ENCODE results near the gene MAD2L2.

MAD2L2 gene

DNA sequence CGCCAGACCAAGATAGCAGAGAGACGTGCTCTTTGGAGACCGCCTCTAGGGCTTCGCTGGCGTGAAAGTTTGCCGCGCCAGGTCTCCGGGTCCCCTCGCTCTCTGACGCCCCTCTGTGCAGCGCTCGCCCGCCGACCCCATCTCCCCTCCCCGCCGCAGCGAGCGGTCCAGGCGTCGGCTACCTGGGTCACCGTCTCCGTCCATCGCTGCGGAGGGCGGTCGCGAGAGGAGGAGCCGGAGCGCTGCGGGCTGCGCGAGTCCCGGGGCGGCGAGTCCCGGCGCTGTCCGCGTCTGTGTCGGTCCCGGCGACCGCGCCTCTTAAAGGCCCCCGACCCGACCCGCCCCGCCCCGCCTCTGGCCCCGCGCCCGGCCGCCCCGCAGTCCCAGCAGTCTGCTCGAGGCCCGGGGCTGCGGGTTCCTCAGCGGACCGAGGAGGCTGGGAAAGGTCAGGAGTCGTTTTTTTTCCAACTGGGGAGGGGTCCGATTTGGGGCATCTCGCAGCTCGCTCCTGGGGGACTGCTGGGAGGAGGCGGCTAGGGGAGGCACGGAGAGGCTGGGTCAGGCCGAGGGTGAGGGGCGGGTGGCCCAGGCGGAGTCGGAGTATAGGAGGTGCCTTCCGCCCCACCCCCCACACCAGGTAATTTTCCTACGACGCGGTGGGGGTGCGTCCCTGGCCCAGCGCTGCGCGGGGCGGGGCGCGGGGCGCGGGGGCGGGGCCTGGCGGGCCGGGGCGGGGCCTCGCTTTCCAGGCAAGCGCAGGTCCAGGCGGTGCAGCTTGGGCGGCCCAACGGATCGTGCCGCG lies 26.6 kb downstream of the MAD2L2 start, which contains the start of the genes FBXO2 and FBXO44:
TSS of gene FBXO2 (minus strand) at position 293 of the 802 bp plus-strand sequence. CDS start at position 204, 89 bp downstream.
TSS of gene FBXO44 (plus strand) at position 741 of the 802 bp plus-strand sequence. CDS start 959 bp downstream, outside the sequence.
- peak in 47 of 58 donors; percentile 15 to 80 (median 44) for DNase-seq

DNA sequence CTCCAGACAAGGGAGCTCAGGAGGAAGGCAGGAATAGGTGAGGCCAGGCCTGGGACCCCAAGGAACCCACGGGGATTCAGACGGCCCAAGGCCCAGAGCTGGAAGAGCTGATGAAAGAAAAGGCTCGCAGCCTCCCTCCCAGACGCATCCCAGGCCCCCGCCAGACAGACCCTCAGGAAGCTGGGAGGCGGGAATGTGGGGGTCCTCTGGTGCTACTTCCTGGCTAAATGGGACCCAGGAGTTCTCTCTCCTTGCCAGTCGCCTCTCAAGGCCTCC lies 27.1 kb downstream of the MAD2L2 start:
- no peak for DNase-seq

DNA sequence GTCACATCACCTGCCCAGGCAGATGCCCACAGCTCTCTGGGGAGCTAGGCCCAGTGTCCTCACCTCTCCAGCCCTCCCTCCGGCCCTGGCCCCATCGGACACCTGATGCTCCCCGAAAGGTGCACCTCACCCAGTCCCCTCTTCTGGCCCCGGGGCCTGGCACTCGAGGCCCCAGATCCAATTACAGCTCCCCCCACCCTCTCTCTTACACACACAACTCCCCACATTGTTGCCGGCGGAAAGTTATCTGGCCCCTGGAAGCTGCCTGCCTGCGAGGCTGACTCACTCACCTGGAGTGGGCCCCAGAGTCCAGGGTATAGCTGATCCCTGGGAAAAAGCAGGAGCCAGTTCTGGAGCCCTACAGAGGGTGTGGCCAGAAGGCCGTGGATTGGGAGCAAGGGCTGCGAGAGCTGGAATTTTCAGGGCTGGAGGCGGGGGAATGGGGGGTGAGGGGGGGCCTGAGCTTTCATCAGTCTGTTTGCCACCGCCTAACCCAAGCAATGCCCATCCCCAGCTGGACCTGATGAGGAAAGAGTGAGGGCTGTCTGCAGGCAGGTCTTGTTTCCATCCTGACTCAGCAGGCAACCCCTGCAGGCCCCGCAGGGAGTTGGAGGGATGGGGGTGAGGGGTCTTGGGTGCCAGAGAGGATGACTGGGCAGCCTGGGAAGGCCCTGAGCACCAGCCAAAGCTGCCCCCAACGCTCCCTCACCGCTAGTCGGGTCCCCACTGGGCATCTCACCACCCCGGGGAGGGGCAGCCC lies 27.7 kb downstream of the MAD2L2 start:
- peak in 3 of 58 donors; percentile 26 to 53 (median 45) for DNase-seq

DNA sequence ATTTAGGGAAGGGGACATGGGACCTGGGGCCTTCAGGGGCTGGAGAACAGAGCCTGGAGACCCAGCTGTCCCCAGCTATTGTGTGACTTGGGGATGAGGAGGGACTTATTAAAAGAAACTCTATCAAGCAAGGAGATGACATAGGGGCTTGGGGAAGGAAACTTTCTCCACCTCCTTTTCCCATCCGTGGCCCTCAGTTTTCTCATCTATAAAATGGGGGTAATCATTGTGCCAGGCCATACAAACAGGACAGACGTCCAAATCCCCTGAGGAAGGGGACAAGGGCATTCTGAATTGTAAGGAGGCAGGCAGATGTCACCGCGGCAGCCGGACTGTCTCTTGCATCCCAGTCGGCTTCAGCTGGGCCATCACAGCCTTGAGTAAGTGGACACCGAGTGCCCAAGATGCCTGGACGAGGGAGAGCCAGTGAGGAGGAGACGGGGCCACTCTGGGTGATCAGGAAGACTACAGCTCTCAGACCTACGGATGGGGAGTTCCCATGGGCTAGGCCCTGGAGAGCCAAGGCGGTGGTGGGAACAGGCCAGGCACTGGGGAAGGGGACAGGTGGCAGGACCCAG lies 28.7 kb downstream of the MAD2L2 start:
- no peak for DNase-seq

DNA sequence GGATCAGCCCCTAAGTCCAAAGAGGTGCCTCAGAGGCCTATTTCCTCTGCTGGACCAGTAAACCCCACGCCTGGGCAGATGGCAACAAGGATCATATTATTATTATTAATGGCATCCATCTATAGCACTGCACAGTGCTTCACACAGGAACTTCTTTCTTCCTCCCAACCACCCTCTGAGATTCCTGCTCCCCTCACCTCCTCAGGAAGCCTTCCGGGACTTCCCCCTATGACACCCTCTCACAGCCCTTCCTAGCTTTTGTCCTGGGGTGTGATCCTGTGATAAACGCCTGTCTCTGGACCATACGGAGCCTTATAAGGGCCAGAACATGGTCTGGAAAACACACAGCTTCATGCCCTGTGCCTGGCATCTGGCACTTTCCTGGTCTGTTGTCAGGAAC lies 29.9 kb downstream of the MAD2L2 start:
- no peak for DNase-seq

DNA sequence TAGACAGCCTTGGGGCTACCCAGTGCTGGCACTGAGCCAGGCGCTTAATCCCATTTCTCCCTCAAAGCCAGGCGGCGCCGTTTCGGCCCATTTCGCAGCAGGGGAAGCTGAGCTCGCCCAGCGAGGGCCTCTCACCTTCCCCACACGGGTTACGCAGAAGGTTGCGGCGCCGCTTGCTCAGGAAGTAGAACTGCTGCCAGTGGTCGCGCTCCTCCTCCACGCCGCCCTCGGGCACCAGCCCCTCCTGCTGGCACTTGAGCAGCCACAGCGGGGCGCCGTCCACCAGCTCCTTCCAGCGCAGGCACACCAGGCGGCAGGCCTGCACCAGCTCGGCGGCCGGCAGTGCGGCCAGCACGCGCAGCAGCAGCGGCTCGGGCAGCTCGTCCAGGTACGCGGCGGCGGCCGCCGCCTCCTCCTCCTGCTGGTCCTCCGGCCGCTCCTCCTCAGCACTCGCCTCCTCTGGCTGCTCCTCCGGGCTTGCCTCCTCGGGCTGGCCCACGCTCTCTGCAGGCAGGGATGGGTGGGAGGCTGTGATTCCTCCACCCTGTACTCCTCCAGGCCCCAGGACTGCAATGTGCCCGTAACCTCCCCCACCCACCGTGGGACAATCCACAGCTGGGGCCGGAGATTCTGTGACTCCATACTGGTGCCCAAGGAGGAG lies 30.5 kb downstream of the MAD2L2 start:
- DNase-seq: peak in 49 of 58 donors; percentile 18 to 80 (median 59)

DNA sequence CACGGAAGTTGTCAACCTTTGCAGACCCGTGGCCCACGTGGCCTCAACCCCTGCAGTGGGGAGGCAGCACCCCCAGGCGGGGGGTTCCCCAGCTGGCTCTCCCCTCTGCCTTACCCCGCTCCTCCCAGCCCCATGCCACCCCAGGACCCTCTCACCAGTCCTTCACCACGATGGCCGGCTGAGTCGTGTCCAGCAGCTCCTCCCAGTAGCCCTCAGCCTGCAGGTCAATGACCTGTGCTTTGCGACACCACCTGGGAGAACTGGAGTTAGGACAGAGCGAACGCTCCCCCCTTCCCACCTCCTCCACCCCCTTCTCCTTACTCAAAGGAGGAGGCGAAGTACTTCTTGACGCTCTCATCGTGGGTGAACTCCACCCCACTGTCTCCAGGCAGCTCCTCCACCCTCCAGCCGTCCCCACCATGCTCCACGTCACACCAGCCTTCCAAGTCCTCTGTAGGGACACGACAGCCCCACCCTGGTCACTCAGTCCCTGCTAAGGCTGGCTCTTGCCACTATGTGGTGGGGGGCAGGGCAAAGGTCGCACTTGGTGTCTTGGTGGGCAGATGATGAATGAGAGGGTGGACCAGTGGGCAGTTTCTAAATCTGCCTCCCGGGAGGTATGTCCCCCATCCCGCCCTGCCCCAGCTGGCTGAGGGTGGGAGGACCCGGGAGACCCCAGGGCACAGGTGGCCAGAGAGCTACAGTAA lies 31.2 kb downstream of the MAD2L2 start:
- no peak for DNase-seq

DNA sequence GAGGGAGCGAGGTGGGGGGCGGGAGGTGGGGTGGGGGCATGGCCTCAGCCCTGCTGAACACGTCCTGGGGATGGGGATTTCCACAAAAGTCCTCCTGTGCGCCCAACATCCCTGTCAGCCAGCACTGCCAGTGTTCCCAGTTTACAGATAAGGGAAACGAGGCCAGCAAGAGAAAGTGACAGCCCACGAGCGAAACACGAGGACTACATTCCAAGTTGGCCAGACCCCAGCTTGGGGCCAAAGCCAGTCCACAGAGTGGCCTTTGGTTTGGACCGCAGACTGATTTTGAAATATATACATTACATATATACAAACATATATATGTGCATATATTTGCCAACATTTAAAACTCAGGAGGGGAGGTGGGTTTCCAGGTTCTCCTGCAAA lies 31.7 kb downstream of the MAD2L2 start:
- DNase-seq: peak in 1 of 58 donors; percentile 51

DNA sequence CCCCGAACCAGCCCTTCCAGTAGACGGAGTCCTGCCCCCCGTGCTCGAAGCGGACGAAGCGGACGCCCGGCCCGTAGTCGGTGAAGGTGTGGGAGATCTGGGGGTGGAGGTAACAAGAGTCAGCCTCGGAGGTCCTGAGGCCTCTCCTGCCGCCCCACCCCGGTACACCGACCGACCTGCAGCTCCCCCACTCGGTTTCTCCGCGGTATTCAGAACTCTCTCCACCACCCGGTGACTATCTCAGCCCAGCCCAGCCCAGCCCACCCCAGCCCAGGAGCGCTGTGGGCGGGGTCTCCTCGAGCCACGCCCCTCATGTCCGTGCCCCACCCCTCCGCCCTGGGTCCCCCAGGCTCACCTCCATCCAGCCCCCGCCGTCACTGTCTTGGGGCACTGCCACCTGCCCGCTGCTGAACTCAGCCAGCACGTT lies 32.2 kb downstream of the MAD2L2 start:
- DNase-seq: peak in 13 of 58 donors; percentile 22 to 67 (median 46)

DNA sequence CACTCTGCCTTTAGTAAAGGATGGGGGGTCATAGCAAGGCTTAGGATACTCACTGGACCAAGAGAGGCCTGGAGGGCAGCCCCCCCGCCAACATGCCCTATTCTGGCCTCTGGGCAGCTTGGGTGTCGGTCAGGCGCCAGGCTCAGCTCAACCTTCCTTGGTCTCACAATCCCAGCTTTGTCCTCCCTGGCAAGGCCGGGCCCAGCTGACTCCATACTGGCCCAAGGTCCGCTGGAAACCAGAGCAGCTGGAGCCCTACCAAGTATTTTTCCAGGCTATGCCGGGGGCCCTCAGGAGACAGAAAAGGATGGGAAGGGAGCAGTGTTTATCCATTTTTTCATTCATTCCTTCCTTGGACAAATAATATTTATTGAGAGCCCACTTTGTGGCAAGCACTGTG lies 32.9 kb downstream of the MAD2L2 start:
- peak in 56 of 58 donors; percentile 36 to 97 (median 87) for DNase-seq

DNA sequence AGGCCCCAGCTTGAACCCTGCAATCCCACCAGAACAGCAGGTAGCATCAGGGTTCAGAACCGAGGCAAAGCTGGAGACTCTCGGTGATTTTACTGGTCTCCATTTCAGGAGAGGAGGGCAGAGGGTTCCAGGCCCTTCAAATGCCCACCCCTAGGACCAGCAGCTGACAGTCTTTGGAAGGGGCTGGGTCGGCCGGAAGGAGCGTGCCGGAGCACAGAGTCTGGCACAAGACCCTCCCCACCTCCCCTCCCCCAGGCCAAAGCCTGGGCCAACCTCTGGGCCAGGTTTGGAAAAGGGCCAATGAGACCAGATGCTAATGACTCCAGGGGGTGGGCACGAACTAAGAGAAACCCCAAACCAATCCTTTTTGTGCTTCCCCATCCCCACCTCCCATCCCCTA lies 33.6 kb downstream of the MAD2L2 start:
- DNase-seq: peak in 3 of 58 donors; percentile 9 to 55 (median 26)

DNA sequence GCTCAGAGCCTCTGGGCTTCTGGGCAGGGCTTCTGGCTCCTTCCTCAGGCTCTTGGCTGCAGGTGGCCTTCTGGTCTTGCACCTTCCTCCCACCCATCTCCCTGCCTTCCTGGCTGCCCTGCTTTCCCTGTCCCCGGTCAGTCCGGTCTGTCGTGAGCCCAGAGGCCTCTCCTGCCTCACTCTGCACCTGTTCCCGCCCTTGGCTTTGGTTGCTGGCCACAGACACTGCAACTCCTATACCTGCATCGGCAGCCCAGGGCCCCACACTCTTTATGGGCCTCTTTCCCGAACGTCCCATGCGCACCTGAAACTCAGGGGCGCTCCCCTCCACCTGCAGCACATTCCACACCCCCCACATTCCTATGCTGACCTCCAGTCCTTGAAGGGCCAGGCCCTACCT lies 34.6 kb downstream of the MAD2L2 start:
- no peak for DNase-seq

DNA sequence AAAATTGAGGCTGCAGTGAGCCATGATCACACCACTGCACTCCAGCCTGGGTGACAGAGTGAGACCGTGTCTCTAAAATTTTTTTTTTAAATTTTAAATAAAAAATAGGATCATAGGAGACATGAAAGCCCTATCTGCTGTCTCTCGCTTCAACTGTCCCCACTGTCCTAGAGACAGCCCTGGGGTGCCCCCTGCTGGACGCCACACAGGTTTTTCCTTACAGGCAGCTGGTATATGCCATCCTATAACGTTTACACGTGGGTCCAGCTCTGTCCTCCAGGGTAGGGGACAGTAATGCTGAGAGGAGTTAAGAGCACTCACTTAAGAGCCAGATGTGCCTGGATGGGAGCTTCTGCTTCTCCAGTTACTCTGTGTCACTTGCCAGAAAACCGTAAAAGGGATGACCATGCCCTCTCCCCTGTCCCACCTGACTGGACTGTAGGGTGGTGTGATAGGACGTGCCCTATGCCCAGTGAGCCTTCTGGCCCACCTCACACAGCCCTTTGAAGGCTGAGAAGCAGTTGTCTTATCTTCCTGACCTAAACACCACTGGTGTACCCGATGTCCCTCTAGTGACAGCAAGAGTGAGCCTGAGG lies 35.2 kb downstream of the MAD2L2 start:
- DNase-seq: peak in 54 of 58 donors; percentile 27 to 93 (median 70)

DNA sequence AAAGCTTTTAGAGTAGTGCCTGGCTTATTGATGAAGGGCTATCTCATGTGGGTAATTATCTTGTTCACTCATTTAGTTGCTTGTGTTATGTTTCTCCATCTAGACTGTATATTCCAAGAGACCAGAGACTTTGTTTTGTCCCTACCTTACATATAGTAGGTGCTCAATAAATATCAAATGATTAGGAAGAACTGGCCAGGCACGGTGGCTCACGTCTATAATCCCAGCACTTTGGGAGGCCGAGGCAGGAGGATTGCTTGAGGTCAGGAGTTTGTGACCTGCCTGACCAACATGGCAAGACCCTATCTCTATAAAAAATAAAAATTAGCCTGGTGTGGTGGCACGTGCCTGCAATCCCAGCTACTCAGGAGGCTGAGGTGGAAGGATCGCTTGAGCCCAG lies 35.7 kb downstream of the MAD2L2 start:
- no peak for DNase-seq

DNA sequence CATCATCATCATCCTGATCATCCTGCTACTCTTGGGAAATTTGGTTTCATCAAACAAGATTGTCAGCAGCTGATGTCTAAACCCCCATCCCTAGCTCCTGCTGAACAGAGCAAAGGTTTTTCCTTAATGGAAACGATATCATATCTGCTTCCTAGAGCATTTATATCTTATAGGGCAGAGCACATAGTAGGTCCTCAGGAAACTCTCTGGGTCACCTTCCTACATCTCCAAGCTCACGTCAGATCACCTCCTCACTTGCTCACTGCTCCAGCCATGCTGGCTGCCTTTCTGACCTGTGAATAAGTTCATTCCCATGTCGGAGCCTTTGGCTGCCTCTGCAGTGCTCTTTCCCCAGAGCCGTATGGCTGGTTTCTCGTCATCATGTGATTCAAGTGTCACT lies 37.2 kb downstream of the MAD2L2 start:
- DNase-seq: no peak

DNA sequence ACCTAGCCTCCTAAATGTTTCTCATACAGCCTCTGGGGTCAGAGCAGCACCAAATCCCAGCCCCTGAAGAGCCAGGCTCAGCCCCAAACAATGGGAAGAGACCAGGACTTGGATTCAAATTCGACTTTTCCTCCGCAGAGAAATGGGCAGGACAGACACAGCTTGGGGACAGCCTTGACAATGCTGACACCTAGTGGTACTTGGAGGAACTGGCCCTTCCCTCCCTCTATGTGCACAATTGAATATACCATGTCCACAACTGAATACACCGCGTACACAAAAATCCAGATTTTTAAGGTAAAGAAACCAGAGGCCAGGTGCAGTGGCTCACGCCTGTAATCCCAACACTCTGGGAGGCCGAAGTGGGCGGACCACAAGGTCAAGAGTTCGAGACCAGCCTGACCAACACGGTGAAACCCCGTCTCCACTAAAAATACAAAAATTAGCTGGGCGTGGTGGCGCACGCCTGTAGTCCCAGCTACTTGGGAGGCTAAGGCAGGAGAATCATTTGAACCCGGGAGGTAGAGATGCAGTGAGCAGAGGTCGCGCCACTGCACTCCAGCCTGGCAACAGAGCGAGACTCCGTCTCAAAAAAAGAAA lies 38.4 kb downstream of the MAD2L2 start:
- DNase-seq: peak in 41 of 58 donors; percentile 13 to 72 (median 40)

DNA sequence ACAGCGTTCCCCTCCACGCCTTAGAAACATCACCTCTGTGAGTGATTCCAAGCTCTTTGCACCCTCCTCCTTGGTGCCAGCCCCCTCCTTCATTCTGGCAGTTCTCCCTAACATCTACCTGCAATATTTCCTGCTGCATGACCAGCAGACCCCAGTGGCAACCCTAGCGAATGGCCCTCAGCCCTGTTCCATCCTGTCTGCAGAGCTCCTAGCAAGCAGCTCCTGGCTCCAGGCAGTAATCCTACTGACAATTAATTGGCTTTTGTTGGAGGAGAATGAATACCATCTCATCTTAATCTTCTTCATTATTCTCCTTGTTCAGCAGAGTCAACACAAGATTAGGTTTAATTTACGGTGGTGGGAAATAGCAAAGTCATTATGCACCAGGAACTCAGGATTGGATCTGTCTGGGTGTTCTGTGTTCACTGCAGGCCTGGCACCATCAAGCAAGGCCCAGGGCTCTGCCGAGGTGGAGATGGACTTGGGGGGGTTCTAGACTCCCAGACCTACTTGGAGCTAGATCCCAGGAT lies 39.1 kb downstream of the MAD2L2 start:
- DNase-seq: no peak

DNA sequence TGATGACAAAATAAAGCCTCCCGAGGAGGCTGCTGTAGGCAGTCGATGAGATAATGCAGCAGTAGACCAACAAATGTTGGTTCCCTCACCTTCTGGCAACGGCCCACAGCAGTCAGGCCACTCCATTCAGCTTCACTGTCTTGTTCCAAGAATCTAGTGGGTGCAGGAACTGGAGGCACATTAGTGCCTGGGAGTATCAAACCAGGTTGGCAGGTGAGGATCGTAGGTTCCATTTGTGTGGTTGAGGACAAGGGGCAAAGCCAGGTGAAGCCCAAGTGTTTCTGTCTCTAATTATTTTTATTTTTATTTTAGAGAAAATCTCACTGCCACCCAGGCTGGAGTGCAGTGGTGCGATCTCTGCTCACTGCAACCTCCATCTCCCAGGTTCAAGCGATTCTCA lies 40.0 kb downstream of the MAD2L2 start:
- DNase-seq: no peak

DNA sequence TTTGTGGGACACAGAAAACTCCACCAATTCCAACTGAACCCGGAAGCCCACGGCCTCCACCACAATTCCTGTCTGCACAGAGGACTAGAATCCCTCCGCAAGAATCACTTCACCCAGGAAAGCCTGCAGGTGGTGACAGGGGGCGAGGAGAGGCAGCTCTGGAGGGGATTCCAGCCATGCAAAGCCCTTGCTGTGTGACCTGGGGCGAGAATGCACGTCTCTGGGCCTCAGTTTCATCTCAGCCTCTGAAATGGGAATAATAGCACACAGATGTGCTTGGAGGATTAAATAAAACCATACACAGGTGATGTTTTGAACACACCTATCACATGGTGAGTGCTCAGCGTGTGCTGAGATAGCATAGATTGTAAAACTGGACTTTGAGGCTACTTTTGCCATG lies 40.8 kb downstream of the MAD2L2 start:
- no peak for DNase-seq

DNA sequence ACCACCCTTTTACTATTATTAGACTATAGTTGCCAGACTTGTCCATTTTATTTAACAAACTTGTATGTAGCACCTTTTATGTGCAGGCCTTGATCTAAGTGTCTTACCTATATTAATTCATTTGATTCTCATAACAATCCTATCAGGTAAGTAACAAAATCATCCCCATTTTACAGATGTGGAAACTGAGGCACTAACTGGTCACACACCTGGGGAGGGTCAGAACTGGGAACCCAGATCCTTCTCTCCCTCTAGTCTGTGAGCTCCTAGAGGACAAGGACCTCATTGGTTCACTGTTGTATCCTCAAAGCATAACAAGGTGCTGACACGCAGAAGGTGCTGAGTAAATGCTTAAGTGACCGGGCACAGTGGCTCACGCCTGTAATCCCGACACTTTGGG lies 41.6 kb downstream of the MAD2L2 start:
- no peak for DNase-seq

All from anterior cingulate cortex (tissue), 58 donors.